H9 (cell line): ENCODE results near the gene SLC9A9. TPM values are rescaled to one million over a fixed set of nuclear protein-coding genes. Genes with fewer than 3 reads are reported as not detected.

ENCODE experiments used
- DNase-seq: peaks from one replicate; pipeline ENCODE4 v3.0.0-alpha.2; 2017
- H2AFZ ChIP-seq: one replicate; pipeline ENCODE4 v1.6.1; 2013; ENCODE audit warnings: mild to moderate bottlenecking, low read length, control low read depth, moderate library complexity
- H2AK5ac ChIP-seq: 2 replicates; pipeline ENCODE4 v1.6.1; 2013; ENCODE audit warnings: low read length, control low read depth, mixed read lengths; ENCODE audit not compliant: insufficient read length
- H2BK120ac ChIP-seq: one replicate; pipeline ENCODE4 v1.6.1; 2013; ENCODE audit warnings: low read depth, mild to moderate bottlenecking, low read length, control low read depth, inconsistent platforms; ENCODE audit not compliant: poor library complexity, severe bottlenecking
- H2BK12ac ChIP-seq: 2 replicates; pipeline ENCODE4 v1.6.1; 2013; ENCODE audit warnings: low read length, control low read depth, mixed read lengths, low read depth; ENCODE audit not compliant: insufficient read length
- H2BK15ac ChIP-seq: 2 replicates; pipeline ENCODE4 v1.6.1; 2013; ENCODE audit warnings: low read depth, low read length, control low read depth
- H2BK20ac ChIP-seq: one replicate; pipeline ENCODE4 v1.6.1; 2013; ENCODE audit warnings: low read depth, mild to moderate bottlenecking, low read length, control low read depth, inconsistent platforms; ENCODE audit not compliant: poor library complexity, severe bottlenecking
- H2BK5ac ChIP-seq: 2 replicates; pipeline ENCODE4 v1.6.1; 2013; ENCODE audit warnings: low read length, control low read depth, mixed read lengths; ENCODE audit not compliant: insufficient read length
- H3K14ac ChIP-seq: 2 replicates; pipeline ENCODE4 v1.6.1; 2013; ENCODE audit warnings: low read length, control low read depth; ENCODE audit not compliant: insufficient read depth
- H3K18ac ChIP-seq: 2 replicates; pipeline ENCODE4 v1.6.1; 2013; ENCODE audit warnings: low read depth, mild to moderate bottlenecking, mixed read lengths, low read length, control low read depth; ENCODE audit not compliant: insufficient read length
- H3K23ac ChIP-seq: 2 replicates; pipeline ENCODE4 v1.6.1; 2013; ENCODE audit warnings: low read length, control low read depth, mixed read lengths, low read depth; ENCODE audit not compliant: insufficient read length
- H3K23me2 ChIP-seq: 2 replicates; pipeline ENCODE4 v1.6.1; 2013; ENCODE audit warnings: low read depth, mild to moderate bottlenecking, mixed read lengths, low read length, control low read depth; ENCODE audit not compliant: insufficient read length, poor library complexity, severe bottlenecking
- H3K27ac ChIP-seq: 2 replicates; pipeline ENCODE4 v1.5.1; 2013; ENCODE audit warnings: low read length, control low read depth, mixed read lengths, low read depth; ENCODE audit not compliant: insufficient read length
- H3K27me3 ChIP-seq: 2 replicates; pipeline ENCODE4 v1.6.1; 2013; ENCODE audit warnings: low read length, control low read depth, inconsistent platforms; ENCODE audit not compliant: insufficient read depth
- H3K4ac ChIP-seq: 2 replicates; pipeline ENCODE4 v1.6.1; 2013; ENCODE audit warnings: low read depth, mild to moderate bottlenecking, control low read depth, inconsistent platforms, low read length, moderate library complexity
- H3K4me1 ChIP-seq: 2 replicates; pipeline ENCODE4 v1.6.1; 2013; ENCODE audit warnings: low read length, control low read depth, inconsistent platforms; ENCODE audit not compliant: insufficient read depth
- H3K4me2 ChIP-seq: 2 replicates; pipeline ENCODE4 v1.6.1; 2013; ENCODE audit warnings: low read length, control low read depth, mixed read lengths; ENCODE audit not compliant: insufficient read length, insufficient read depth
- H3K56ac ChIP-seq: 2 replicates; pipeline ENCODE4 v1.6.1; 2013; ENCODE audit warnings: low read depth, mild to moderate bottlenecking, mixed read lengths, low read length, control low read depth; ENCODE audit not compliant: insufficient read length
- H3K79me1 ChIP-seq: 2 replicates; pipeline ENCODE4 v1.6.1; 2013; ENCODE audit warnings: low read depth, mild to moderate bottlenecking, moderate library complexity, low read length, control low read depth, inconsistent platforms; ENCODE audit not compliant: insufficient read depth, poor library complexity, severe bottlenecking
- H3K79me2 ChIP-seq: 2 replicates; pipeline ENCODE4 v1.6.1; 2013; ENCODE audit warnings: low read length, control low read depth, inconsistent platforms; ENCODE audit not compliant: insufficient read depth
- H3K9ac ChIP-seq: 2 replicates; pipeline ENCODE4 v1.6.1; 2013; ENCODE audit warnings: low read length, control low read depth, mixed read lengths; ENCODE audit not compliant: insufficient read length; ENCODE audit errors: extremely low read depth
- H3K9me3 ChIP-seq: one replicate; pipeline ENCODE4 v1.6.1; 2013; ENCODE audit warnings: low read depth, low read length, inconsistent platforms; ENCODE audit not compliant: control insufficient read depth
- H3T11ph ChIP-seq: one replicate; pipeline ENCODE4 v1.6.1; 2013; ENCODE audit warnings: mild to moderate bottlenecking, low read length, control low read depth, inconsistent platforms
- H4K20me1 ChIP-seq: one replicate; pipeline ENCODE4 v1.6.1; 2013; ENCODE audit not compliant: control insufficient read depth, insufficient read length, insufficient read depth
- H4K5ac ChIP-seq: 2 replicates; pipeline ENCODE4 v1.6.1; 2013; ENCODE audit warnings: low read depth, mild to moderate bottlenecking, mixed read lengths, low read length, control low read depth; ENCODE audit not compliant: insufficient read length
- H4K8ac ChIP-seq: replicated peaks from 2 replicates; pipeline ENCODE4 v1.6.1; 2013; ENCODE audit warnings: low read length, control low read depth, mixed read lengths, low read depth; ENCODE audit not compliant: insufficient read length
- H4K91ac ChIP-seq: 2 replicates; pipeline ENCODE4 v1.6.1; 2013; ENCODE audit warnings: low read depth, mild to moderate bottlenecking, moderate library complexity, mixed read lengths, low read length, control low read depth; ENCODE audit not compliant: insufficient read length
- H3K27ac Mint-ChIP-seq, 3 experiments: 2 replicates in 2 of 3; 3 replicates in 1 of 3; pipeline ENCODE4 v1.8.0; 2020 to 2021; ENCODE audit warnings: mixed read lengths in 3 of 3, mild to moderate bottlenecking in 1 of 3, moderate library complexity in 1 of 3
- H3K27me3 Mint-ChIP-seq: 2 replicates; pipeline ENCODE4 v1.8.0; 2021; ENCODE audit warnings: low read depth, mild to moderate bottlenecking, moderate library complexity, mixed read lengths
- H3K36me3 Mint-ChIP-seq, 3 experiments: 2 replicates in 2 of 3; 3 replicates in 1 of 3; pipeline ENCODE4 v1.8.0; 2020 to 2021; ENCODE audit warnings: low read depth in 3 of 3, mixed read lengths in 3 of 3; ENCODE audit not compliant: insufficient read depth in 1 of 3
- H3K4me1 Mint-ChIP-seq, 2 experiments: 2 replicates each; pipeline ENCODE4 v1.8.0; 2020; ENCODE audit warnings: mixed read lengths in 2 of 2
- H3K4me3 Mint-ChIP-seq, 2 experiments: 2 replicates in 1 of 2; 3 replicates in 1 of 2; pipeline ENCODE4 v1.8.0; 2020 to 2021; ENCODE audit warnings: mild to moderate bottlenecking in 2 of 2, mixed read lengths in 2 of 2, moderate library complexity in 1 of 2
- H3K9me3 Mint-ChIP-seq, 2 experiments: 2 replicates in 1 of 2; 3 replicates in 1 of 2; pipeline ENCODE4 v1.8.0; 2020; ENCODE audit warnings: mild to moderate bottlenecking in 2 of 2, mixed read lengths in 2 of 2, moderate library complexity in 1 of 2
- CTCF ChIP-seq: fragments of 200-600 bp; sonication (generic); conservative IDR thresholded peaks from 3 replicates; pipeline ENCODE4 v1.8.0; 2021; ENCODE audit warnings: antibody characterized with exemption, mild to moderate bottlenecking
- WGBS: extraction: QIAGEN DNeasy Blood & Tissue Kit; methylation state at CpG from one replicate; pipeline ENCODE4 v1.1.7; 2013; ENCODE audit warnings: missing lambda C conversion rate, low lambda C conversion rate, mixed read lengths; ENCODE audit not compliant: insufficient read length; ENCODE audit errors: extremely low coverage; 5-methylcytosine and 5-hydroxymethylcytosine counted together
- total RNA-seq: library from RNA; stranded (reverse); gene quantifications from 2 replicates; pipeline ENCODE4 v1.2.1, GENCODE V29; 2021

SLC9A9 gene
- total RNA-seq, 1 experiment from 2014 or later = 0.35 TPM

- Histone ChIP-seq H2BK5ac (no peak overlapping the region), H2AK5ac (no peak overlapping the region), H4K20me1 (no peaks in the 10 kb centered on the region), H3K27me3 (no peaks in the 10 kb centered on the region), H3K9ac (no peak overlapping the region), H3K23me2 (no peaks in the 10 kb centered on the region), H3K14ac (no peak overlapping the region), H3K18ac (no peak overlapping the region), H3T11ph (no peak overlapping the region), H3K4ac (no peak overlapping the region), H3K4me1 (no peaks in the 10 kb centered on the region; the same call in 1 of the 2 replicates), H3K79me2 (no peaks in the 10 kb centered on the region), H2BK120ac (no peak overlapping the region), H3K4me2 (no peak overlapping the region), H3K23ac (no peak overlapping the region), H3K56ac (no peak overlapping the region), H3K27ac (no peak overlapping the region), H4K91ac (no peak overlapping the region), H2BK20ac (no peak overlapping the region), H2BK12ac (no peak overlapping the region), H4K5ac (no peak overlapping the region), H3K79me1 (no peaks in the 10 kb centered on the region), H2BK15ac (no peak overlapping the region), H2AFZ (no peak overlapping the region), H3K9me3 (no peaks in the 10 kb centered on the region), H4K8ac (no peak overlapping the region)
- WGBS = no CpG with 5 or more reads among the region's 2 CpGs
- DNase-seq = no peak
- no peak for TF ChIP-seq CTCF
- Mint-ChIP-seq H3K9me3 (no peaks in the 10 kb centered on the region), H3K27me3 (no peaks in the 10 kb centered on the region), H3K27ac (no peak overlapping the region), H3K36me3 (no peaks in the 10 kb centered on the region), H3K4me1 (peaks cover 25 to 30% of the 10 kb centered on the region in 2 experiments), H3K4me3 (no peak overlapping the region)
Measured at GRCh38 chr3:143471705-143472104, 376.6 kb downstream of the SLC9A9 start.
